LHCN-M2 (cell line): ENCODE results near the gene IHH. TPM values are rescaled to one million over a fixed set of nuclear protein-coding genes. Genes with fewer than 3 reads are reported as not detected.

Source experiments
- DNase-seq: peaks from one replicate; pipeline ENCODE4 v3.0.0-alpha.2; 2012; ENCODE audit warnings: low read depth
- polyA plus RNA-seq: library from polyadenylated mRNA; unstranded; fragments of >200 nt; gene quantifications from one replicate; pipeline ENCODE4 v1.2.1, GENCODE V29; 2012; ENCODE audit warnings: missing spikeins
- total RNA-seq: library from RNA; depleted of rRNA; stranded (reverse); fragments of >200 nt; gene quantifications from 2 replicates; pipeline ENCODE4 v1.2.3, GENCODE V29; 2014; rRNA removed

The IHH gene
- total RNA-seq = not detected in 2 replicates
- polyA plus RNA-seq = not detected

DNA sequence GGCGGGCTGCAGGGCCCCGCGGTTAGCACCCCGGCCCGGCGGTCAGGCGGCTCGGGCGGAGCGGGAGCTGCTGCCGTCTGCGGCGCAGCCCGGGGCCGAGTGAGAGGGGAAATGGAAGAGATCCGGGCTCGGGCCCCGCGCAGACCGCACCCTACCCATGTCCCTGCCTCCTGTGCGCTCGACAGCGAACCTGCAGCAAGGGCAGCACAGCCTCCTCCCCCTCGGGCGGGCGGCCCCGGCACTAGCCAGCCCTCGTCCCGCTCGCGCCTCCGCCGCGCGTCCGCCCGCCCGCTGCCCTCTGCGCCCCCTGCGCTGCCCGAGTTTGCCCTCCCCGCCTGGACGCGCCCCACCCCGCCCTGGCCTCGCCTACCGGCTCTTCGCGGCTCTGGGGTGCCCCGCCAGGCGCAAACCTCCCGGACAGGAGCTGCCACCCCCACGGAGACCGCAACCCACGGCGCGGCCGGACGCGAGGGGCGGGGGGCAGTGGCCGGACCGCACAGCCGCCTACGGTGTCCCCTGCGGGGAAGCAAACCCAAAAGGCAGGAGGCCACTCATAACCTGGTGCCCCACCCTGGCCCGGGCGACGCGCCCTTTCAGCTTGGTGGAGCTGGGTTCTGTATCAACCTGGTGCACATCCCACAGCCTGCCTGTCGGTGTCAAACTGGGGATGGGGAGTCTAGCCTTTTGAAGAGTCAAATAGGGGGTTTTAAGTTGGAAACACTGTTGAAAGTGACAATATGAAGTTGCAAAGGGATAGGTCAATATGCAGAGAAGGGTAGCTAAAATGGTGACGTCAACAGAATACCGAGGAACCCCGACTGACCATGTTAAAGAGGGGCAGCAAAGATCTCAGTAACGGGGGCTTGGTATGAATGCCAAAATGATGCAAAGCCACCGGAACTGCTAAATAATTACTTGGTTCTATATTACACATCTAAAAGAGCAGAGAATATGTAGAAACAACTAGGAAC, at the start of gene IHH:
IHH (minus strand) TSS at position 101 of the 971 bp plus-strand sequence. CDS start 454 bp downstream, outside the sequence.
- no peak for DNase-seq

DNA sequence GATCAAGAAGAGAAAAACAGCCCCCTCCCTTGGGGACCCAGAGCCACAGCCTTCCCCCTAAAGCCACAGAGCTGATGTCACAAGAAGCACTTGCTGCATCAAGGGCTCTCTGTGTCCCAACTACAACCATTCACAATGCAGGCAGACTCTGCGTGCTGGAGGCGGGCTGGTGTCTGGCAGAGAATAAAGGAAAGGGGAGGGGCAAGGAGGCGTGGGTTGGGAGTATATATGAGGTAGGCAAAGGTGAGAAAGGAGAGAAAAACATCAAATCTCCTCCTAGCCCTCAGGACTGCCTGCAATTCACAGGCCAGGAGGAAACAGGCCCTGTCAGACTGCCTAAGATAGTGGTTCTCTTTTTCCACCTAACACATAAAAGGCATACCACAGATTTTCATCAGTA, 48.8 kb upstream of the IHH start:
- DNase-seq = no peak

DNA sequence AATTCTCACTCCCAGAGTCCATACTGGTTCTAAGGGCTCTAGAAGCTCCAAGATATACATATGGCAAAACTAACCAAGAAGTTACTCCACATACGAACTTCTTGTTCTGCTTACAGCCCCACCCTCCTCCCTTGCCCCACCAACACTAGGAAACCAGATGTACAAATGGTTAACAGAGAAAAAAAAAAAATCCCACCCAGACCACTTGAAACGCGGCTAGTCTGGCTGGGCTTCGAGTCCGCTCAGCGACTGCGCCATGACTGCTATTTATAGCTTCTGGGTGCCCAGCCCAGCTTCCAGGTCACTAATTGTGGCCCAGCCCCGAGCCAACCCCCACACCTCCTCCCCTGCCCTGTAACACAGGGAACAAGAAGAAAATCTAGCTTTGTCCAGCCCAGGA, 47.0 kb upstream of the IHH start:
- DNase-seq = no peak

DNA sequence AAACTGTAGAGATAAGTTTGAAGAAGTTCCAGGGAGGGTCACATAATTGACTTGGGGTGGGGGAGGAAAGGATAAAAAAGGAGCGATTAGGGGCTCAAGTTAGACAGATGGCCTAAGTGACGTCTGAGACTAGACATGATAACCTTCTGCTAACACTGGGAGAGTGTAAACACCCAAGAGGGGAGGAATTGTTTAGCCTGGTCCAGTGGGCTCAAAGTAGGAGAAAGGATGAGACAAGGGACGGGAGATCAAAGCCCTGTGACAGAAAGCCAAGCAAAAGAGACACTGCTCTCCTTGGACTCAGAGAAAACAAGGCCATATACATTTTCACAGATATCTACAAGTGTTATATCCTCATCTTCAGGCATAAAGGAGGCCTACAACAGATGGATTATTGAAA, 45.5 kb upstream of the IHH start:
- DNase-seq = no peak

DNA sequence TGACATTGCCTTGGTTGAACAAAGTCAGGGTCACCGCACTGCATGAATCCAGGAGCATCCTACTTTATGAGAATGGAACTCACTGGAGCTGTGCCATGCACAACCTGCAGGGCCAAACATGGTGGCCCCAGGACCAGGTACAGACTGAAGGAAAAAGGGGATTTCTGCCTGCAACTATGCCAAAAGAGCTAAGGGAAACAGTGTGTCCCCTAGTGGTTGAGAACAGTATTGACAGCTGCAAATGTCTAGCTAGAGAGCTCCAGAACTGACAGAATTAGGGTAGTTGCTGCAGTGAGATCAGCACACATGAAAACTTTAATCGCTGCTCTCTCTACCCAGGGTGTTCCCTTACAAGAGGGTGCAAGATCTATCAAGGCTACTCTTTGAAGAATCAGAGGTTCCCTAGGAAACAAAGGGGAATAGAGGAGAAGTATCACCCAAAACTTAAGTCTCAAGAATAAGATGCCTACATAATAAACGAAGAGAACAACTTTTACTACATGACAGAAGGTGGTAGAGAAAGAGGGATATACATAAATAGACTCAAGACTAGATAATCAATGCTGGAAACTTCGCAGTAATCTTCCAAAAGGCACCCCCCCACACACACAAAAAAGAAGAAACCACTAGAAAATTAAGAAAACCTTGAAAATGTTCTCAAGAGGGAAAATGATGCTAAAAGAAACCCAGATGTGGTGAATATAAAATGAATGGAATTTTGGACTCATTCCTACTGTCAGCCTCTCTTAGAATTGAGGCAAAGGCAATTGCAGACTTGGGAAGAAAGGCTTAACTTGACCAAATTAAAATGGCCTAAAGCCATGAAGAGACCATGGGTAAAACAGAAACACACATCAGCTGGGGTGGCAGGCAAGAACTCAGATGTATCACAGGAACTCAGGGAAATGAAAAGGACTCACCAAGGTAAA, 43.6 kb upstream of the IHH start:
- DNase-seq = peak; percentile 39

DNA sequence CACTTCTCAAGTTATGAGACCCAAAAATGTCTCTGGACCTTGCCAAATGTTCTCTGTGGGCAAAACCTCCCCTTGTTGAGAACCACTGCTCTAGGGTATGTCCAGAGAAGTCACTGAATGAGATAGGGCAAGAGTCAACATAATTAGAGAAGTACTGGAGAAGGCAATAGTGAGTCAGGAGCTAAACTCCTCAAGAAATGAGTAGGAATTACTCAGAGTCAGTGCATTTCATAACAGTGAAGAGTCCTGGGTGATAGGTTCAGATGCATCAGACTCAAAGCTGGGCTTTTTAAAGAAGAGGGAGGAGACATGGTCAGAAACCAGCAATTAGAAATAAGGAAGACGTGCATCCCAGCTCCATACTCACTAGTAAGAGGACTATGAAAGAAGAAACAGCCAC, 38.6 kb upstream of the IHH start:
- DNase-seq = peak; percentile 40

DNA sequence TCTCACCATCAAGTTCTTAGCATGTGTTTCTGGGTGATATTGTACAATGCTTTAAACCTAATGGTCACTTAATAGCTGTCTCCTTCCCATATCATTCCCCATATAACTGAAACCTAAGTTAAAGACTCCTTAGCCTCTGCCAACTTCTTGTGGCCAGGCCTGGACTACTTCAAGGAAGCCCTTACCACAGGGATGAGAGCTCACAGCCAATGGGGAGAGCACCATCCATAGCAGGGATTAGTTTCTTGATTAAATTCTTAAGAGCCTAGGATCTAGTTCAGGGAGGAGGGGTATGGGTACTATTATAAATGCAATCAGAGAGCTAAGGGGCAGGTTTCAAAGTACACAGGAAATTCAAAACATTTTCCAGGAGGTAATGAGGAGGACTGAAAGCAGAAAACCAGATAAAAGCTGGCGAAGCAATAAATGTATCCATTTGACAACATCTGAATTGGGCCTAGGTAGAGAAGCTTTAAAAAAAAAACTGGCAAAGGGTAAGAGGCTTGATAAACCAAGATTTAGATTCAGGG, 34.8 kb upstream of the IHH start:
- no peak for DNase-seq

DNA sequence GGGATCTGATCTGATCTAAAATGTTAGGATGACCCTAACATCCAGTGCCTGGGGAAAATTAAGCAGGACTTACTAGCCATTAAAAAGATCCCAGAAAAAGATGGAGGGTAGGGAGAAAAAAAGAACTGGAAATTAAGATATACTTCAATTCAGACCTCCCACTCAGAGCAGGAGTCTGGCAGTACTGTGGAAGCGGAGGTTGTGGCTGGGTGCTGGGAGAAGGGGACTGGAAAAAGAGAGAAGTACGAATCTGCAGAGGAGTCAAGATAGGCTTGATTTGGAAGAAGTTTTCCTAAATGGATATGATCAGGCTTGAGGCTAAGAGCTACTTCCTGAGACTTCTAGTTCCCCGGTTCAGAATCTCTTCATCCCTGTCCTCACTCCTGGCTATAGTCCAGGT, 33.5 kb upstream of the IHH start:
- DNase-seq = no peak

DNA sequence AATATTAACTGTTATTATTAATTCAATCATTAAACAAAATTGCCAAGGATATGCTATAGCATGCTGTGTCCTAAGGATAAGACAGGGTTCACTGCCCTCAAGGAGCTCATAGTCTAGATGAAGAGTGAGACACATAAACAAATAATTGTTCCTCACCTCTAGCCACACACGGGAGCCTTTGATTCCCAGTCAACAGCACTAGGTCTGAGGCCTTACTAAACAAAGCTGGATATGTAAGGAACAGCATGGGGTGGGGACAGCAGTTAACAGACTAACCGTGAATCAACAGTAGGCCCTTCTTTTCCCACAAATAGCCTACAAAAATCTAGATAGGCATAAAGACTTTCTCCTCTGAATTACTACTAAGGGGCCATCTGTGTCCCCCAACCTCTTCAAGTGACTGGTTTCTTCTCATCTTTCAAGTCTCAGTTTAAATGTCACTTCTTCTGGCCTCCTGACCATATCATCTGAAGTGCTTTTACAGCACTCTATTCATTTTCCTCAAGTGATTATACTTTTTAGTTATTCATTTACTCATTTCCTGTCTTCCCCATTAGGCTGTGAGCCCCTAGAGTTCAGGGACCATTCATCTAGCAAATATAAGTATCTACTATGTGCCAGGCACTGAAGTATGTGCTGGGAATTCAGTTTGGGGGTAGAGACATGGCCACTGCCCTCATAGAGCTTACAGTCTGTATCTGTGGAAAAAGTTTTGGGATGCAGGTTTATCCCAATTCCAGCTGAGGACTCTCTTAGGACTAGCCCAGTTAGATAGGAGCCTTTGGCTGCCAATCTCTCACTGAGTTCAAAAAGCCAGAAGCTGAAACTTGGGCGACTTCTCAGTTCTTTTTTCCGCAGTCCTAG, 29.9 kb upstream of the IHH start:
- no peak for DNase-seq

DNA sequence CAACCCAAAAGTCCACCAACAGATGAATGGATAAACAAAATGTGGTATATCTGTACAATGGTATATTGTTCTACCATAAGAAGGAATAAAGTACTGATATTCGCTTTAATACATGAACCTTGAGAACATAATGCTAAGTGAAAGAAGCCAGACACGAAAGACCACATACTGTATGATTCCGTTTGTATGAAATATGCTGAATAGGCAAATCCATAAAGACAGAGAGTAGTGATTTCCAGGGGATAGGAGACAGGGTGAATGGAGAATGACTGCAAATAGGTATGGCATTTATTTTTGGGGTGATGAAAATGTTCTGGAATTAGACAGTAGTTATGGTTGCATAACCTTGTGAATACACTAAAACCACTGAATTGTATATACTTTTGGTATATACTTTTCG, 28.6 kb upstream of the IHH start:
- DNase-seq = no peak

DNA sequence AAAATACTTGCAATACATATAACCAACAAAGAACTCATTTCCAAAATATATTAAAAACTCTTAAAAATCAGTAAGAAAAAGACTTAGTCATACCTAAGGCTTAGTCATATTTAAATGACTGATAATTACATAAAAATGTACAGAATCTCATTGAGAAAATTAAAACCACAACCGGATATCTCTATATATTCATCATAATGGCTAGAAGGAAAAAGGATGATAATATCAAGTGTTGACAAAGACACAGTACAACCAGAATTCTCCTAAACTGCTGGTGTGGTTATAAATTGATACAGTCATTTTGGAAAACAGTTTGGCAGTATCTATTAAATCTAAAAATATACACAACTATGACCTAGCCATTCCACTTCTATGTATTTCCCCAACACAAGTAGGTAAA, 27.1 kb upstream of the IHH start:
- DNase-seq = no peak

DNA sequence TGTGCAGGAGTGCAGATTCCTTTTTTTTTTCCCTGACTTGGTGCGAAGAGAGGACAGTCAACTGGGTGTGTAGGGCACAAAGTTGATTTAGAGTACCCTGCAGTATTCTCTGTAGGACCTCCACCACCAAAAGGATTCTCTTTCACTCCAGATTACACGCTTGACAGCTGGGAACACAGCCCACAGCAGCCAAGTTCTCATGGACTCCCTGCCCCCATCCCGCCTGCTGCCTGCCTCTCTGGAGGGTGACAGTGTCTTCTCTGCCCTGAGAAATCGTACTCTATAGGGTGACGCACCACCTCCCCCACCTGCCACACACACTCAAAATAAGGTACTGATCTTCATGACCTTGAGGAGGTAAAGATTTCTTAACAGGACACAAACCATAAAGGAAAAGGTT, 26.6 kb upstream of the IHH start:
- no peak for DNase-seq

DNA sequence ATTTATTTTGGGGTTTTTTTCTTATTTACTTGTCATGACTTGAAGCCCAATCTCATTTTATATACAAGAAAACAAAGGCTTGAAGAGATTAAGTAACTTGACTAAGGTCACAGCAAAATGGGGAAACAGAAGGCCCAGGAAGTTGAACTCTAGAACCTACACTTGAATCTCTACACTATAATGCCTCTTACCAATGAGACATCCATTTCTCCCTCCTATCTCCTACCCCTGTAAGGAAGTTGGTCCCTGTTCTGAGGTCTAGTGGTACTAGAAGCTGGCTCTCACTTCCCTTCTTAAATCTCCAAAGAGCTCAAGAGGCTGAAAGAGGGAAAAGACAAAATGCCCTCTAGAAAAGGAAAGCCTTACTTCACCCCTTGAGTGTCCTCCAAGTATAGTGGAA, 25.5 kb upstream of the IHH start:
- no peak for DNase-seq

DNA sequence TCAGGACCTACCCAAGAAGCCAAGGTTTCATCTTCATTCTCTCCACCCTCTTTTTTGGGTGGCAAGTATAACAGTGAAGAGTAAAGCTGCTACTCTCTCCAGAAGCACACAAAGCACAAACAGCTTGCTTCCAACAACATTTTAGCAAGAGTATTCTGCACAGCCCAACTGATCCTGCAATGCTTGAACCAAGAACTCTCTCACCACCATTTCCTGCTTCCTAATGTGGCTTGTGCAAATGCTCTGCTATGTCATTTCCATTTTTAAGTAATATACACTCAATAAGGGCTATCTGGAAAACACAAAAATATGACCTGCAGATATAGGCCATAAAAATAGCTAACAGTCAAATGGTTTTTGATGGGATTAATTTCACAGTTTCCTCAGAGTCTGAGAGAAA, 24.1 kb upstream of the IHH start:
- DNase-seq = no peak

DNA sequence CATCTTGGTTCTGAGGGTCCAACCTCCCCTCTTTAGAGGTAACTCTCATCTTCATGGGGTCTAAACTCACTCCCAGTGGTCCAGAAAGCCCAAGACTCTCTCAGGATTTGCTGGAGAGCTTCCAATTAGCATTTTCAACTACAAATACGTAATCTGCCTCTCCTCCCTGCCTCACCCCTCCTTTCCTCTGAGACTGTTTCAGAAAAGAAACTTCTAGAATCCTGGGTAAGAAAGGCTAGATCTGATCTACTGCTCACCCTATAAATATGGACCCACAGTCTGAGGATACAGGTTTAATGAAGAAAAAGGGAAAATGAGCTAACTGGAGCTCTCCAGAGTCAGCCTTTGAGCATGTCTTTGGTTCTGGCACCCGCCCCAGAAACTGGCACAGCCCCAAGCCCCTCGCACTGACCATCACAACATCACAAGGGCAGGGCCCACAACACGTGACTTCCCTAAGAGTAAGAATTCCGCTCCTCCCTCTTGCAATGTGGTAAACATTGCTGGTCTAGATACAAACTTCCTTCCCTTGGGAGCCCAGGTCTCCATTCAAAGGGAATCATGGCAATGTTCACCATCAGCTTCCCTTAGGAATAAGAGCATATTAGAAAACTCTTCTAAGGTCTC, 21.7 kb upstream of the IHH start:
- DNase-seq = no peak

DNA sequence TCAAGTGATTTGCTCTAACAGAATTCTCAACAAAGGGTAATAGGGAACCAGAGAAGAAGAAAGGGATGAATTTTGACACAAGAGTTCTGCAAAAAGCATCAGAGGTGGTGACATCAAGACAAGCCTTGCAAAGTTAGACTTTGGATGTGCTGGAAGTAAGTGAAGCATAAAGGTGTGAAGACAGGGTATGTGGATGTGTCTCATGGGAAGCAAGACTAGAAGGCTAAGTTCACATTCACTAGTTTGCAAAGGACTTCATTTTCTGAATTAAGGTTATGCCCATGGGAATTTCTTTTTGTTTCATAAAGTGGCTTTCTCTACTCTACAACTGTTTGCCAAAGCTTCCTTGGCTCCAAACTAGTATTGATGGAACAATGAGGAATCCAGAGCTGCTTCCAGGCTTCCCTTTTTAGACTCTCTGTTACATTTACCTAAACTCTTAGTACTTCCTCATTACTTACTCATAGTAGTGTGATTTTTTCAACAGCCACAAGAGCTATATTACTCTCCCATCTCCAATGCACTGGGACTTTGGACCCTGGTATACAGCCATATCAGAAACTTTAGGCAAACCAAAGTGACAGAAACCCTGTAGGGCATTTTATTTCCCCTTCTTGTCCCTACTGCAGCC, 21.1 kb upstream of the IHH start:
- DNase-seq = no peak

DNA sequence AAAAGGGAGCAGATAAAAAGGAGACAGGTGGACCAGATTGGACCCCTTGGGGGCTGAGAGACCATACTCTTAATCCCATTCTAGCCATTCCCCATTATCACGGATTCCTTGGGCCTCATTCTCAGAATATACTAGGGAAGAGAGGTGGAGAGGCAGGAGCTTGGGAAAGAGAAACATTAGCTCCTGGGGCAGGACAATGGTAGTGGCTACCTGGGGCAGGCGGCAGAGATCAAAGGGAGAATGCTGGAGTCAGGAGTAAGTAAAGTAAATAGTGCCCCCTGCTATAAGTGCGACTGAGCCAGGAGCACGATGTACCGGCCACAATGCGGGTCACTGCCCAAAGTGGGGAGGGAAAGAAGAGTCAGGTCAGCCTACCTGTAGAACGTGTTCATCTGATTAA, 20.4 kb upstream of the IHH start:
- DNase-seq = no peak

DNA sequence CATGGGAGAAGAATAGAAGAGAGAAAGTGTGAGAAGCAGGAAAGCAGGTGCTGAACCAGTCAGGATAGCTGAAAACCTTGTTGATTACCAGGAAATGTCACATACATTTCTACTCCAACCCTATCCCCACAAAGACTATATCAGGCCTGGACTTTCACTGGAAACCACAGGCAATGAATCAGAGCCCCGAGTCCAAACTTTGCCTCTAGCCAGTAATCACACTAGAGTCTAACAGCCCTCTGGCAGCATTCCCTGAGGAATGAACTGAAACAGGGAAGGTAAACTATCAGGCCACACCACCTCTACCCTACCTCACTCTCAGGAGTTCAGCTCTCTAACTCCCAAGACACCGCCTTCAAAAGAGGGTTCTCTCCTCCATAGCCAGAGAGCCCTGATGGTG, 18.7 kb upstream of the IHH start:
- DNase-seq = peak; percentile 42

DNA sequence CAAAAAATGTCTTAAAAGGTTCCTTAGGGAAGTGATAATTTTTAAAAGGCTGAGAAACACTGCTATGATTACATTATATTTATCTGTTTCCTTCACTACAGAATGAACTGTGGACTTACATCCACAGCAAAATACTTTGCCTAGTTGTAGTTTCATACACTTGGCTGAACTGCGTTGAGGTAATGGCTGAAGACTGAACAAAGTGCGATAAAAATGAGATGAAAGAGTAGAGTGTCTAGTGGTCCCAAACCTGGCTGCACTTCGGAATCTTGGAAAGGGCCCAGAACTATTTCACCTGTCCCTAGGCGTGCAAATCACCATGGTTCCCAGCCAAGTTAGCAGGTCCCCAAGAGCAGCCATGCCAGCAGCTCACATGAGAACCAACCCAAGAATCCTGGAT, 18.2 kb upstream of the IHH start:
- DNase-seq = no peak

DNA sequence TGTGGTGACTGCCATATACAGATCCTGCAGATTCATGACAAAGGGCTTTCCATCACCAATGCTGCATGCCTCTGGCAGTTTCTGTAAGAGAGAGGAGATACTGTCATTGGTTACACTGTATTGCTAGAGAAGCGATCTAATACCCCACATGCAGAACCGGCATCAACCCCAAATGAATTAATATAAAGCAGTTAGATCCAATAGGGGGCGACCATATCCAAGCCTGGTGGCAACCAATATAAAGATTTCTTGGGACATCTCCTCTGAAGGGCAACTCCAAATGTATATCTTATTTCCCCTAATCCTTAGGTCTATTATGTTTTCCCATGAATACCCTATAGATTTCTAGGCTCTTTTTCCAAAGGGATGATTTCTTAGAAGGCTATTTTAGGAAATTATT, 17.4 kb upstream of the IHH start:
- DNase-seq = no peak
